Mesendoderm (in vitro differentiated cells): ENCODE data around the gene TRAF3IP3.

Source experiments
- DNase-seq: peaks from one replicate; pipeline ENCODE4 v3.0.0; 2013
- H2AK5ac ChIP-seq: 2 replicates; pipeline ENCODE4 v1.6.1; 2013; ENCODE audit warnings: low read length, inconsistent platforms
- H2BK120ac ChIP-seq: 2 replicates; pipeline ENCODE4 v1.6.1; 2013; ENCODE audit warnings: low read depth, mild to moderate bottlenecking, low read length, moderate library complexity, mixed read lengths
- H2BK15ac ChIP-seq: replicated peaks from 2 replicates; pipeline ENCODE4 v1.6.1; 2013; ENCODE audit warnings: low read depth, mild to moderate bottlenecking, moderate library complexity
- H2BK5ac ChIP-seq: 2 replicates; pipeline ENCODE4 v1.6.1; 2013; ENCODE audit warnings: low read length, inconsistent platforms
- H3K18ac ChIP-seq: 2 replicates; pipeline ENCODE4 v1.6.1; 2013; ENCODE audit warnings: mild to moderate bottlenecking, low read length, mixed read lengths
- H3K23ac ChIP-seq: one replicate; pipeline ENCODE4 v1.6.1; 2013; ENCODE audit warnings: low read length
- H3K27ac ChIP-seq: 2 replicates; pipeline ENCODE4 v1.5.1; 2013; ENCODE audit warnings: low read depth, mild to moderate bottlenecking, inconsistent platforms, low read length, moderate library complexity
- H3K27me3 ChIP-seq: 2 replicates; pipeline ENCODE4 v1.6.1; 2013; ENCODE audit warnings: low read length, control low read depth, mild to moderate bottlenecking, inconsistent platforms; ENCODE audit not compliant: insufficient read depth, poor library complexity
- H3K36me3 ChIP-seq: 2 replicates; pipeline ENCODE4 v1.6.1; 2013; ENCODE audit warnings: low read length, inconsistent platforms; ENCODE audit not compliant: control insufficient read depth, insufficient read depth
- H3K4ac ChIP-seq: one replicate; pipeline ENCODE4 v1.6.1; 2013; ENCODE audit warnings: low read depth, mild to moderate bottlenecking, low read length, moderate library complexity
- H3K4me1 ChIP-seq: 2 replicates; pipeline ENCODE4 v1.6.1; 2013; ENCODE audit warnings: low read depth, low read length, inconsistent platforms; ENCODE audit not compliant: control insufficient read depth
- H3K4me2 ChIP-seq: 2 replicates; pipeline ENCODE4 v1.6.1; 2013; ENCODE audit warnings: low read length
- H3K4me3 ChIP-seq: 2 replicates; pipeline ENCODE4 v1.5.1; 2013; ENCODE audit warnings: mild to moderate bottlenecking, low read length
- H3K56ac ChIP-seq: one replicate; pipeline ENCODE4 v1.6.1; 2013; ENCODE audit warnings: low read length
- H3K79me1 ChIP-seq: 2 replicates; pipeline ENCODE4 v1.6.1; 2013; ENCODE audit warnings: low read length, inconsistent platforms
- H3K79me2 ChIP-seq: 2 replicates; pipeline ENCODE4 v1.6.1; 2013; ENCODE audit warnings: mild to moderate bottlenecking, low read length; ENCODE audit not compliant: control insufficient read depth, insufficient read depth
- H3K9ac ChIP-seq: 2 replicates; pipeline ENCODE4 v1.6.1; 2013; ENCODE audit warnings: low read length, inconsistent platforms
- H4K5ac ChIP-seq: one replicate; pipeline ENCODE4 v1.6.1; 2013; ENCODE audit warnings: low read length
- H4K8ac ChIP-seq: one replicate; pipeline ENCODE4 v1.6.1; 2013; ENCODE audit warnings: low read depth, mild to moderate bottlenecking, control low read depth, low read length, moderate library complexity
- WGBS: extraction: QIAGEN DNeasy Blood & Tissue Kit; methylation state at CpG from one replicate; pipeline ENCODE4 v1.1.7; 2013; ENCODE audit warnings: low lambda C conversion rate, missing lambda C conversion rate; ENCODE audit not compliant: insufficient coverage; ENCODE audit errors: extremely low coverage; 5-methylcytosine and 5-hydroxymethylcytosine counted together

TRAF3IP3 gene

DNA sequence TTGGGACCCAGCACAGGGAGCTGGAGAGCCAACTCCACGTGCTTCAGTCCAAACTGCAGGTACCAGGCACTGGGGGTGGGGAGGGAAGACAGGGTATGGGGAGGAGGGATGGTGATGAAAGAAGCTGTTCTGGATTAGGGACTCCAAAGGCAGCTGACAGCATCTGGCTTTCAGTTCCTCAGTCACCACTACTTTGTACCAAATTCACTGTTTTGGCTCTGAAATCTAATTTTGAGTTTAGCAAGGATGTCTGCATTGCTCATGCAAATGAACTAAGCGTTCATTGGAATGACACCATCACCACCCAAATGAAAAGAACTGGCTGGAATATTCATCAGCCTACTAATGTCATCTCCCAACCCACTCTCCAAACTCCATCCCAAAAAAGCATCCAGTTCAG is 19.8 kb downstream of the TRAF3IP3 start:
- Histone ChIP-seq H3K4me1 (no peaks in the 10 kb centered on the region), H3K18ac (no peak overlapping the region), H2BK5ac (no peak overlapping the region), H3K4ac (no peak overlapping the region), H3K79me1 (no peaks in the 10 kb centered on the region), H3K23ac (no peak overlapping the region), H2BK120ac (no peak overlapping the region), H3K79me2 (no peaks in the 10 kb centered on the region), H2BK15ac (no peak overlapping the region), H3K56ac (no peak overlapping the region), H3K4me2 (no peak overlapping the region), H3K4me3 (no peak overlapping the region), H3K36me3 (no peaks in the 10 kb centered on the region), H2AK5ac (no peak overlapping the region), H3K27ac (no peak overlapping the region), H3K27me3 (no peaks in the 10 kb centered on the region), H3K9ac (no peak overlapping the region), H4K5ac (no peak overlapping the region), H4K8ac (no peak overlapping the region)
- WGBS, result no CpG with 5 or more reads among the region's 2 CpGs
- DNase-seq, result no peak

DNA sequence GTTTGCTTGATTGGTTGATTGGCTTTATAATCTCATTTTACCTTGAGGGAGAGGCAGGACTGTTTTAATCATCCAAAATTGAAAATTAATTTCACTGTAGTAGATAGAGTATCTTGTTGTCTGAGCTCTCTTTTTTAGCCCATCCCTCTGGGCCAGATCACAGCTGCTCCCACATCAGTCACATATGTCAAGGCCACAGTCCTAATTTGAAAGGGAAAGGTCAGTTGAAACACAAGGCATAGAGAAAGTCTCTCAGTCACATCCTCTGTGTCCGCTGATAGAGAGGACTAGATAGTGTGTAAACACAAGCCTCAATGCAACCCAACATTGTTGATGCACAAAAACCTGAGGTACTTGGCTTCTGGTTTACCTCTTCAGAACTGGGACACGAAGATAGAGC is 21.7 kb downstream of the TRAF3IP3 start:
- no peak overlapping the region for H3K4ac ChIP-seq
- H2BK15ac ChIP-seq, result no peak overlapping the region
- H2BK5ac ChIP-seq, result no peak overlapping the region
- H2BK120ac ChIP-seq, result no peak overlapping the region
- no peak overlapping the region for H3K9ac ChIP-seq
- no peak overlapping the region for H3K18ac ChIP-seq
- H3K79me2 ChIP-seq, result no peaks in the 10 kb centered on the region
- H3K4me1 ChIP-seq, result no peaks in the 10 kb centered on the region
- no peak overlapping the region for H3K4me2 ChIP-seq
- no peak overlapping the region for H4K8ac ChIP-seq
- H4K5ac ChIP-seq, result no peak overlapping the region
- H2AK5ac ChIP-seq, result no peak overlapping the region
- H3K23ac ChIP-seq, result no peak overlapping the region
- H3K56ac ChIP-seq, result no peak overlapping the region
- no CpG with 5 or more reads among the region's 2 CpGs for WGBS
- H3K27ac ChIP-seq, result no peak overlapping the region
- no peaks in the 10 kb centered on the region for H3K27me3 ChIP-seq
- no peaks in the 10 kb centered on the region for H3K36me3 ChIP-seq
- DNase-seq, result no peak
- H3K79me1 ChIP-seq, result no peaks in the 10 kb centered on the region
- no peak overlapping the region for H3K4me3 ChIP-seq

DNA sequence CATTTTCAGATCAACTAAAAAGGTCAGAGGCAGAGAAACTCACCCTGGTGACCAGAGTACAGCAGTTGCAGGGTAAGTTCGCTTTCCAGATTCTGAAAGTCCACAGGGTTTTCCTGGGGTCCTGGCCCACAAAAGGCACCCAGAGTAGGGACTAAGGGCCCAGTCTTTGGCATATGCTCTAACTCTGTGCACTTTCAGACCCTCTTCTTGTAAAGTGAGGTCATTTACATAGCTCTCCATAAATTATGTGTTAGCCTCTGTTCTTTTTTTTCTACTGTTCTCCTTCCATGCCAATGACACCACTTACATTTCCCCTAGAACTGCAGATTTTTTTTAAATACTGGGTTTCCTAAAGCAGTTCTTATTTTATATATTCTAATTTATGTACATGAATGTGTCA is 22.2 kb downstream of the TRAF3IP3 start:
- Histone ChIP-seq H3K27me3 (no peaks in the 10 kb centered on the region), H3K4ac (no peak overlapping the region), H3K4me1 (no peaks in the 10 kb centered on the region), H3K56ac (no peak overlapping the region), H3K18ac (no peak overlapping the region), H3K27ac (no peak overlapping the region), H4K8ac (no peak overlapping the region), H3K4me3 (no peak overlapping the region), H2BK15ac (no peak overlapping the region), H2BK120ac (no peak overlapping the region), H3K79me2 (no peaks in the 10 kb centered on the region), H3K4me2 (no peak overlapping the region), H3K9ac (no peak overlapping the region), H2BK5ac (no peak overlapping the region), H4K5ac (no peak overlapping the region), H2AK5ac (no peak overlapping the region), H3K79me1 (peaks cover under 1% of the 10 kb centered on the region), H3K23ac (no peak overlapping the region), H3K36me3 (no peaks in the 10 kb centered on the region)
- DNase-seq, result no peak
- WGBS, result no CpG with 5 or more reads among the region's 1 CpG

DNA sequence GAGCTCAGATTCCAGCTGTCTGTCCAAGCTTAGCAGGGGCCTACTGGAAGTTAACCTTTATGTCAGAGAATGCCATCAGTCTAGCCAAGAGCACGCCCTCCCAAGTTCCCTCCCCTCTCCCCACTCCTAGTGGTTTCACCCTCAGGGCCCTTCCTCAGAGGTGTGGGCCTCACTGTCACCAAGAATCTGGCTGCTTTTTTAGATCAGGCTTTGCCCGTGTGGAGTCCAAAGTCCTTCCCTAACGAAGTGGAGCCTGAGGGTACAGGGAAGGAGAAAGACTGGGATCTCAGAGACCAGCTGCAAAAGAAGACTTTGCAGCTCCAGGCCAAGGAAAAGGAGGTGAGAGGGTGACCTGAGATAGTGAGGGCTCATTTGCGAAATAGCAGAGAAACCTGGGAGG is 24.4 kb downstream of the TRAF3IP3 start:
- H2BK120ac ChIP-seq, result no peak overlapping the region
- no peak overlapping the region for H2BK5ac ChIP-seq
- no peak overlapping the region for H3K27ac ChIP-seq
- no peaks in the 10 kb centered on the region for H3K36me3 ChIP-seq
- peaks cover 4% of the 10 kb centered on the region for H3K79me1 ChIP-seq
- no peak overlapping the region for H3K4me3 ChIP-seq
- no peak overlapping the region for H3K56ac ChIP-seq
- H4K8ac ChIP-seq, result no peak overlapping the region
- no peak overlapping the region for H3K9ac ChIP-seq
- H2AK5ac ChIP-seq, result no peak overlapping the region
- H4K5ac ChIP-seq, result no peak overlapping the region
- WGBS, result no CpG with 5 or more reads among the region's 4 CpGs
- DNase-seq, result peak; percentile 7
- no peak overlapping the region for H3K4ac ChIP-seq
- H2BK15ac ChIP-seq, result no peak overlapping the region
- H3K23ac ChIP-seq, result no peak overlapping the region
- H3K4me2 ChIP-seq, result no peak overlapping the region
- no peak overlapping the region for H3K18ac ChIP-seq
- no peaks in the 10 kb centered on the region for H3K4me1 ChIP-seq
- no peaks in the 10 kb centered on the region for H3K27me3 ChIP-seq
- no peaks in the 10 kb centered on the region for H3K79me2 ChIP-seq

DNA sequence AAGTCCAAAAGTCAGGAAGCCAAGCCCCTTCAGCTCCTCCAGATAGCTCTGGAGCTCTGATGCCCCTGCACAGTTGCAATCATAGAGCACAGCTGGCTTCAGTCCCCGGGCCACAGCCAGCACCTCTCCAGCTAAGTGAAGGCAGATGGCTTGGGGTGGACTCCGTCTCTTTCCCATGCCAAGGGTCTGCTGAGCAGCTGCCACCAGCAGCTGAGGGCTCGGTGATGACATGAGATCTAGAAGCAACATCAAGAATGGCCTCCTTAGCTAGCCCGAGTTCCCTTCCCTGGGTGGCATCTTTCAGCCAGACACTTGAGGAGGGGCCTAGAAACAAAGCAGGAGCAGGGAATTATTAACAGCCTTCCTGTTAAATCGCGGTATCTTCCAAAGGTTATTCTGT is 27.5 kb downstream of the TRAF3IP3 start:
- H2AK5ac ChIP-seq, result no peak overlapping the region
- H3K4me1 ChIP-seq, result no peaks in the 10 kb centered on the region
- peak overlapping the region; percentile 99 for H3K9ac ChIP-seq
- no peaks in the 10 kb centered on the region for H3K27me3 ChIP-seq
- no peak overlapping the region for H4K5ac ChIP-seq
- H3K4me2 ChIP-seq, result peak overlapping the region; percentile 91
- H3K4me3 ChIP-seq, result no peak overlapping the region
- H3K79me2 ChIP-seq, result no peaks in the 10 kb centered on the region
- no peak for DNase-seq
- no peak overlapping the region for H2BK5ac ChIP-seq
- H3K56ac ChIP-seq, result peak overlapping the region; percentile 47
- no peak overlapping the region for H2BK15ac ChIP-seq
- H3K23ac ChIP-seq, result no peak overlapping the region
- no peaks in the 10 kb centered on the region for H3K36me3 ChIP-seq
- no peak overlapping the region for H3K27ac ChIP-seq
- peaks cover 4% of the 10 kb centered on the region for H3K79me1 ChIP-seq
- WGBS, result no CpG with 5 or more reads among the region's 6 CpGs
- H2BK120ac ChIP-seq, result no peak overlapping the region
- H3K18ac ChIP-seq, result no peak overlapping the region
- H3K4ac ChIP-seq, result no peak overlapping the region
- no peak overlapping the region for H4K8ac ChIP-seq
